GM13976 (cell line): ENCODE data around the gene CDC42EP5.

ENCODE experiments used
- DNase-seq: peaks from one replicate; pipeline ENCODE4 v3.0.0; 2012; ENCODE audit warnings: low spot score
- in situ Hi-C: fragments of 300-500 bp; cut with MboI; formaldehyde crosslinking; loops from one replicate; pipeline ENCODE4 v1.12.0; 2022; ENCODE audit warnings: low sequenced_read_pairs, mixed read lengths, inconsistent platforms; ENCODE audit not compliant: unreplicated experiment
- TF ChIP-seq, protein P1 (sequence below): IDR thresholded peaks from 2 replicates; pipeline ENCODE4 v1.5.1; 2012; ENCODE audit warnings: borderline replicate concordance, mild to moderate bottlenecking; ENCODE audit not compliant: insufficient read depth; ENCODE audit errors: extremely low read depth, missing control alignments, control extremely low read depth

CDC42EP5 gene

DNA sequence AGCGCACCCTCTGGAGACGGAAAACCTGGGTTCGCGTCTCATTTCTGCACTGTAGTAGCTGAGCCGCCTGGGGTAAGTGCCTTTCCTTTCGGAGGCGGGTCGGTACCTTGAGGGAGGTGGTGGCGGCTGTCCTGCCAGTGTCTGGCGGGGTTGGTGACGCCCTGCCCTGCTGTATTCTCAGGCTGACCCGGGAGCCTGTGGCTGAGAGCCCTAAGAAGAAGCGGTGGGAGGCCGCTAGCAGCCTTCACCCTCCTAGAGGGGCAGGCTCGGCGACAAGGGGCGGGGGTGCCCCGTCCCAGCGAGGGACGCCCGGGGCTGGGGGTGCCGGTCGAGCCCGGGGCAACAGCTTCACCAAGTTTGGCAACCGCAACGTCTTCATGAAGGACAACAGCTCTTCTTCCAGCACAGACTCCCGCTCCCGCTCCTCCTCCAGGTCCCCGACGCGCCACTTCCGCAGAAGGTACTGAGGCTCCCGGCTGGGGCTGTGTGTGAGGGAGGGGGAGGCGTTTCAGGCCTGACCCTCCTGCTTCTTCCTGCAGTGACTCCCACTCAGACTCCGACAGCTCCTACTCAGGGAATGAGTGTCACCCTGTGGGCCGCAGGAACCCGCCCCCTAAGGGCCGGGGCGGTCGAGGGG, 17.2 kb downstream of the CDC42EP5 start:
- in situ Hi-C loops: no loop called here

GRCh38 chr19:54454781-54455675, 18.1 kb downstream of the CDC42EP5 start:
- in situ Hi-C loops: no loop called here
- TF ChIP-seq, protein P1, sequence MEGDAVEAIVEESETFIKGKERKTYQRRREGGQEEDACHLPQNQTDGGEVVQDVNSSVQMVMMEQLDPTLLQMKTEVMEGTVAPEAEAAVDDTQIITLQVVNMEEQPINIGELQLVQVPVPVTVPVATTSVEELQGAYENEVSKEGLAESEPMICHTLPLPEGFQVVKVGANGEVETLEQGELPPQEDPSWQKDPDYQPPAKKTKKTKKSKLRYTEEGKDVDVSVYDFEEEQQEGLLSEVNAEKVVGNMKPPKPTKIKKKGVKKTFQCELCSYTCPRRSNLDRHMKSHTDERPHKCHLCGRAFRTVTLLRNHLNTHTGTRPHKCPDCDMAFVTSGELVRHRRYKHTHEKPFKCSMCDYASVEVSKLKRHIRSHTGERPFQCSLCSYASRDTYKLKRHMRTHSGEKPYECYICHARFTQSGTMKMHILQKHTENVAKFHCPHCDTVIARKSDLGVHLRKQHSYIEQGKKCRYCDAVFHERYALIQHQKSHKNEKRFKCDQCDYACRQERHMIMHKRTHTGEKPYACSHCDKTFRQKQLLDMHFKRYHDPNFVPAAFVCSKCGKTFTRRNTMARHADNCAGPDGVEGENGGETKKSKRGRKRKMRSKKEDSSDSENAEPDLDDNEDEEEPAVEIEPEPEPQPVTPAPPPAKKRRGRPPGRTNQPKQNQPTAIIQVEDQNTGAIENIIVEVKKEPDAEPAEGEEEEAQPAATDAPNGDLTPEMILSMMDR: no peak
- no peak for DNase-seq

More for the DNA sequence above, 17.2 kb downstream of the CDC42EP5 start:
- DNase-seq: no peak
- TF ChIP-seq, protein P1: no peak

DNA sequence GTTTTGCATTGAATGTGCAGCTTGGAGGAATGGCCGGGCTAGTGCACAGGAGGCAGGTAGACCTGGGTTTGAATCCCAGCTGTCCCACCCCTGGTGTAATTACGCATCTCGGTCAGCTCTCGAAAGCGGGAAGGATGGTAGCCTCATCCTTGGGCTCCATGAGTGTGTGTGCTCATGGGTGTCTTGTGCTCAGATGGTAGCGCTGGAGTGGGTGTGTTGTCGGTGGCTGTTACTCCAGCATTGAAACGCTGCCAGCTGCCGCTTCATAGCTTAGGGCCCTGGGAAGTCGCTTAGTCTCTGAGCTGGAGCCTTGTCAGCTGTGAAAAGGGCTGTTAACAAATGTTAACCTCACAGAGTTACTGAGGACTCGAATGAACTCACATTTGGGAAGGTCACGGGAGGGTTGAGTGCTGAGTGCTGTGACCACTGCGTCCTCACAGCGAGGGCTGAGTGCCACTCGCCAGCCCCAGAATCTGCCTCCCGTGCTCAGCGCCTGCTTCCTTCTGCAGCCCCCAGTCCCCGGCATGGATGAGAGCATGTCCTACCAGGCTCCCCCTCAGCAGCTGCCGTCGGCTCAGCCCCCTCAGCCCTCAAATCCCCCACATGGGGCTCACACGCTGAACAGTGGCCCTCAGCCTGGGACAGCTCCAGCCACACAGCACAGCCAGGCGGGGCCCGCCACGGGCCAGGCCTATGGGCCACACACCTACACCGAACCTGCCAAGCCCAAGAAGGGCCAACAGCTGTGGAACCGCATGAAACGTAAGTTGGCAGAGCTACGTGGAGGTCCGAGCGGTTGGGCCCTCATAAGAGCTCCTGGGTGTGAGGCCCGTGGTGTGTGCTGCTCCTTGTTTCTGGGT, 18.9 kb downstream of the CDC42EP5 start:
- TF ChIP-seq, protein P1: no peak
- DNase-seq: no peak
- in situ Hi-C loops: no loop called here

DNA sequence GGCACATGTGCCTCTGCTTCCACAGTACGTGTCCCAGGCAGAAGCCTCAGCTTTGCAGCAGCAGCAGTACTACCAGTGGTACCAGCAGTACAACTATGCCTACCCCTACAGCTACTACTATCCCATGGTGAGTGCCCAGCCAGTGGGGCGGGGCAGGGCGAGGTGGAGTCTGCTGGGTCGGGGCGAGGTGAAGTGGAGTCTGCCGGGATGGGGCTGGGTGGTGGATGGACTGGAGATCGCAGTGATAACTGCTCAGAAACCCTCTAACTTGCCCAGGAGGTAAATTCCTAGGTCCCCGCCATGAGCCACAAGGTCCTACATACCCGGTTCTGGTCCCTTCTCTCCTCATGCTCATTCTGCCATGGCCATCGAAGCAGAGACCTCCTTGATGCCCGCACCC, 20.5 kb downstream of the CDC42EP5 start:
- in situ Hi-C loops: no loop called here
- TF ChIP-seq, protein P1: no peak
- DNase-seq: no peak

DNA sequence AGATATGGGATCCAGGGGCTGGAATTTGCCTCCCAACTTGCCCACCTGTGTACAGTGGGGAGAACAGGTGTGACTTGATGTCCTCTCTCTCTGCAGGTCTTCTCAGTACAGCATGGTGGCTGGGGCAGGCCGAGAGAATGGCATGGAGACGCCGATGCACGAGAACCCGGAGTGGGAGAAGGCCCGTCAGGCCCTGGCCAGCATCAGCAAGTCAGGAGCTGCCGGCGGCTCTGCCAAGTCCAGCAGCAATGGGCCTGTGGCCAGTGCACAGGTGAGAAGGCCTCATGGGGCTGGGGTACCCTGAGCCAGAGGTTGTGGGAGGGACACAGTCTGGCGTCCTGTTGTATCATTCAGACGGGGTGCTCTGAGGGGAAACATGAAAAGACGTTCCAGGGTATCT, 21.1 kb downstream of the CDC42EP5 start:
- no peak for DNase-seq
- in situ Hi-C loops: no loop called here

More for the DNA sequence above, 21.1 kb downstream of the CDC42EP5 start:
- TF ChIP-seq, protein P1: no peak
